K562 (cell line): Measurements from ENCODE around the gene RPP38. TPM values are rescaled to one million over a fixed set of nuclear protein-coding genes. Genes with fewer than 3 reads are reported as not detected.

ENCODE experiments used
- ATAC-seq: fragments of 200-7000 bp; cut with Tn5 transposase; 3 replicates; pipeline ENCODE4 v1.9.1; 2020; ENCODE audit warnings: moderate library complexity
- Bru-seq: library from RNA; stranded (reverse); fragments of 400-500 nt; gene quantifications from one replicate; lab custom pipeline; 2021; lab: Mats Ljungman, UMichigan
- BruChase-seq, 2 experiments: library from RNA; stranded (reverse); fragments of 400-500 nt; gene quantifications; one replicate each; lab custom pipeline; 2021; lab: Mats Ljungman, UMichigan
- BruUV-seq: library from RNA; stranded (reverse); fragments of 400-500 nt; replicated peaks from 2 replicates; lab custom pipeline; 2021; lab: Mats Ljungman, UMichigan
- CTCF ChIA-PET: fragments of 300-600 bp; formaldehyde crosslinking; extraction: SDS; loops from one replicate; lab custom pipeline; 2021; ENCODE audit warnings: low intra/inter-chr PET ratio; lab: Yijun Ruan, JAX
- POLR2A ChIA-PET: fragments of 300-600, 350-650 bp; sonication (Branson Sonifier 250); formaldehyde crosslinking; extraction: SDS; loops from one replicate; lab custom pipeline; 2021; ENCODE audit warnings: antibody characterized with exemption, inconsistent platforms; lab: Yijun Ruan, JAX
- DNase-seq, 4 experiments: peaks; one replicate each; pipeline versions ENCODE4 v3.0.0 to v3.0.0-alpha.2; 2011 to 2018; ENCODE audit warnings: low spot score in 3 of 4, mixed read lengths in 3 of 4; ENCODE audit errors: extremely low read depth in 1 of 4
- FAIRE-seq: peaks from 2 replicates; lab custom pipeline; 2011; peaks lifted over from hg19 to GRCh38; lab: Jason Lieb, UNC
- H2AFZ ChIP-seq: 2 replicates; pipeline ENCODE4 v1.6.0; 2011; ENCODE audit warnings: low read depth, low read length, control low read depth, inconsistent platforms
- H3K27ac ChIP-seq: fragments of 200-600 bp; 3 replicates; pipeline ENCODE4 v1.8.0; 2011; ENCODE audit warnings: low read depth, mild to moderate bottlenecking, control low read depth, inconsistent platforms, low read length, moderate library complexity, mixed read lengths; ENCODE audit errors: extremely low read depth
- H3K27me3 ChIP-seq, 2 experiments: fragments of 300-600 bp in 1 of 2; 2 replicates in 1 of 2; 3 replicates in 1 of 2; pipeline versions ENCODE4 v1.6.0 to v1.8.0; 2011; ENCODE audit warnings: inconsistent platforms in 2 of 2, low read length in 2 of 2, mild to moderate bottlenecking in 1 of 2, mixed read lengths in 1 of 2, moderate library complexity in 1 of 2; ENCODE audit not compliant: control insufficient read depth in 2 of 2, insufficient read depth in 2 of 2
- H3K36me3 ChIP-seq: fragments of 300-600 bp; 3 replicates; pipeline ENCODE4 v1.8.0; 2011; ENCODE audit warnings: mild to moderate bottlenecking, low read length, inconsistent platforms; ENCODE audit not compliant: control insufficient read depth, insufficient read depth
- H3K4me1 ChIP-seq, 2 experiments: fragments of 200-600 bp in 1 of 2; replicated peaks in 1 of 2; 2 replicates in 1 of 2; 3 replicates in 1 of 2; pipeline versions ENCODE4 v1.5.1 to v1.8.0; 2011; ENCODE audit warnings: inconsistent platforms in 2 of 2, low read length in 2 of 2, mild to moderate bottlenecking in 1 of 2, mixed read lengths in 1 of 2, moderate library complexity in 1 of 2; ENCODE audit not compliant: control insufficient read depth in 2 of 2, insufficient read depth in 2 of 2
- H3K4me2 ChIP-seq: 2 replicates; pipeline ENCODE4 v1.6.1; 2011; ENCODE audit warnings: low read length, control low read depth, inconsistent platforms, mixed read lengths; ENCODE audit not compliant: insufficient read depth
- H3K4me3 ChIP-seq: fragments of 200-600 bp; sonication (generic), shearing (Covaris generic); 2 replicates; pipeline ENCODE4 v1.5.1; 2016; ENCODE audit warnings: control low read depth, inconsistent platforms
- H3K79me2 ChIP-seq: fragments of 200-600 bp; 3 replicates; pipeline ENCODE4 v1.8.0; 2011; ENCODE audit warnings: low read length, inconsistent platforms; ENCODE audit not compliant: control insufficient read depth, insufficient read depth
- H3K9ac ChIP-seq, 2 experiments: 2 replicates each; pipeline versions ENCODE4 v1.6.0 to v1.6.1; 2011; ENCODE audit warnings: low read depth in 2 of 2, low read length in 2 of 2, control low read depth in 1 of 2, inconsistent platforms in 1 of 2, mild to moderate bottlenecking in 1 of 2, mixed read lengths in 1 of 2; ENCODE audit not compliant: insufficient read depth in 1 of 2
- H3K9me1 ChIP-seq: one replicate; pipeline ENCODE4 v1.6.0; 2011; ENCODE audit warnings: inconsistent platforms, mild to moderate bottlenecking, low read length, moderate library complexity; ENCODE audit not compliant: control insufficient read depth, insufficient read depth
- H3K9me3 ChIP-seq: replicated peaks from 2 replicates; pipeline ENCODE4 v1.5.1; 2011; ENCODE audit warnings: low read depth, low read length, inconsistent platforms; ENCODE audit not compliant: control insufficient read depth, insufficient read depth
- H4K20me1 ChIP-seq: replicated peaks from 2 replicates; pipeline ENCODE4 v1.6.1; 2011; ENCODE audit warnings: low read length, inconsistent platforms, mixed read lengths; ENCODE audit not compliant: control insufficient read depth, insufficient read depth
- CEBPG ChIP-seq, 3 experiments: fragments of 200-800 bp in 1 of 3; sonication (Bioruptor generic) in 1 of 3; sonication (generic) in 1 of 3; formaldehyde crosslinking in 1 of 3; IDR thresholded peaks in 2 of 3; conservative IDR thresholded peaks in 1 of 3; 2 replicates each; pipeline versions ENCODE4 v1.6.1 to v1.8.0; 2016 to 2022; ENCODE audit warnings: missing compliant biosample characterization in 2 of 3, missing genetic modification characterization in 2 of 3, mild to moderate bottlenecking in 1 of 3, missing genetic modification reagents in 1 of 3
- CHD2 ChIP-seq: IDR thresholded peaks from 2 replicates; pipeline ENCODE4 v1.6.1; 2011; ENCODE audit warnings: low read depth, low read length
- FUS ChIP-seq: fragments of 200-400 bp; formaldehyde crosslinking; optimal IDR thresholded peaks from 2 replicates; pipeline ENCODE3; 2017; ENCODE audit warnings: low read depth, low read length
- MTA3 ChIP-seq: fragments of 450-650 bp; formaldehyde crosslinking; IDR thresholded peaks from 2 replicates; pipeline ENCODE4 v1.6.1; 2017; ENCODE audit warnings: mild to moderate bottlenecking, borderline replicate concordance
- SIN3B ChIP-seq: fragments of 450-650 bp; IDR thresholded peaks from 2 replicates; pipeline ENCODE4 v1.6.1; 2017; ENCODE audit warnings: low read depth, mild to moderate bottlenecking, moderate library complexity
- WGBS: fragments of 100-300 bp; shearing (Covaris generic); methylation state at CpG from one replicate; pipeline ENCODE4 v1.1.6; 2016; ENCODE audit warnings: low coverage, mixed read lengths; ENCODE audit not compliant: insufficient coverage; ENCODE audit errors: missing lambda C conversion rate; 5-methylcytosine and 5-hydroxymethylcytosine counted together
- in situ Hi-C: fragments of 300-500 bp; cut with MboI; formaldehyde crosslinking; loops from 4 replicates; pipeline ENCODE4 v1.15.0; 2018; ENCODE audit warnings: inconsistent platforms, mixed read lengths
- intact Hi-C: fragments of 100-400 bp; cut with micrococcal nuclease; formaldehyde crosslinking; loops from 2 replicates; pipeline ENCODE4 v1.14.2; 2022
- long read RNA-seq, 3 experiments: library from polyadenylated mRNA in 2 of 3; library from RNA in 1 of 3; unstranded in 2 of 3; stranded (forward) in 1 of 3; transcript quantifications; one replicate each; pipeline ENCODE4 v2.0.0, GENCODE V29; 2019 to 2022
- polyA minus RNA-seq, 3 experiments: library from RNA; depleted of rRNA, polyadenylated mRNA; stranded (reverse); fragments of >200 nt; gene quantifications; 2 replicates each; pipeline ENCODE4 v1.2.3, GENCODE V29; 2011
- polyA plus RNA-seq, 8 experiments: library from polyadenylated mRNA; depleted of rRNA in 4 of 8; stranded (reverse) in 5 of 8; unstranded in 3 of 8; fragments of >200 nt; fragmentation: Nextera tagmentation in 2 of 8; fragmentation: Illumina TruSeq in 1 of 8; extraction: Ambion mirVana in 2 of 8; extraction: Trizol in 1 of 8; gene quantifications; 2 replicates each; pipeline versions ENCODE4 v1.2.1 to v1.2.3, GENCODE V29; 2011 to 2014; ENCODE audit warnings: inconsistent platforms in 1 of 8, missing spikeins in 1 of 8
- total RNA-seq, 7 experiments: library from RNA; depleted of rRNA in 6 of 7; stranded (reverse); fragments of >200 nt in 6 of 7; fragmentation: Illumina TruSeq in 2 of 7; extraction: Trizol in 2 of 7; gene quantifications; 2 replicates each; pipeline versions ENCODE4 v1.2.1 to v1.2.3, GENCODE V29; 2011 to 2021; ENCODE audit warnings: low replicate concordance in 1 of 7
- TF ChIP-seq, protein P1 (sequence below), 3 experiments: IDR thresholded peaks in 2 of 3; conservative IDR thresholded peaks in 1 of 3; 2 replicates each; pipeline ENCODE4 v1.5.1; 2011 to 2012; ENCODE audit warnings: low read length in 3 of 3, mild to moderate bottlenecking in 3 of 3, control low read depth in 2 of 3, improper control_type of control experiment in 1 of 3, inconsistent platforms in 1 of 3, low read depth in 1 of 3, mixed read lengths in 1 of 3, moderate library complexity in 1 of 3; ENCODE audit not compliant: insufficient read depth in 2 of 3
- TF ChIP-seq, protein P2 (sequence below): sonication (generic); formaldehyde crosslinking; IDR thresholded peaks from 2 replicates; pipeline ENCODE4 v1.8.0; 2022; ENCODE audit warnings: missing genetic modification reagents, mild to moderate bottlenecking, moderate library complexity, borderline replicate concordance

RPP38 gene, protein sequence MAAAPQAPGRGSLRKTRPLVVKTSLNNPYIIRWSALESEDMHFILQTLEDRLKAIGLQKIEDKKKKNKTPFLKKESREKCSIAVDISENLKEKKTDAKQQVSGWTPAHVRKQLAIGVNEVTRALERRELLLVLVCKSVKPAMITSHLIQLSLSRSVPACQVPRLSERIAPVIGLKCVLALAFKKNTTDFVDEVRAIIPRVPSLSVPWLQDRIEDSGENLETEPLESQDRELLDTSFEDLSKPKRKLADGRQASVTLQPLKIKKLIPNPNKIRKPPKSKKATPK
- 24.7 and 30.0 TPM in 2 replicates for total RNA-seq (2011; cell fraction: chromatin; rRNA removed; ENCODE audit: low replicate concordance)
- total RNA-seq (2011; cell fraction: nucleolus; rRNA removed) = 21.5 and 24.6 TPM in 2 replicates
- 18.0 and 21.1 TPM in 2 replicates for total RNA-seq (2011; cell fraction: nucleoplasm; rRNA removed)
- 27.8 and 30.9 TPM in 2 replicates for total RNA-seq (2014; rRNA removed)
- 31.7 and 34.5 TPM in 2 replicates for total RNA-seq (2014; rRNA removed; fragmentation: Illumina TruSeq; extraction: Trizol)
- 32.6 and 33.8 TPM in 2 replicates for total RNA-seq (2015; rRNA removed; fragmentation: Illumina TruSeq; extraction: Trizol)
- total RNA-seq (2021) = 26.3 and 26.9 TPM in 2 replicates
- polyA plus RNA-seq (2011; rRNA removed) = 30.3 and 39.4 TPM in 2 replicates
- polyA plus RNA-seq (2011; cell fraction: cytosol; rRNA removed) = 23.7 and 30.8 TPM in 2 replicates
- 17.3 and 18.1 TPM in 2 replicates for polyA plus RNA-seq (2011; cell fraction: nucleus; rRNA removed)
- 25.0 and 27.7 TPM in 2 replicates for polyA plus RNA-seq (2012)
- polyA plus RNA-seq (2014; fragmentation: Illumina TruSeq; extraction: Trizol) = 48.6 and 58.6 TPM in 2 replicates
- 10 to 100 TPM; 33.5 to 38.6 TPM for polyA plus RNA-seq (2014; fragmentation: Nextera tagmentation; extraction: Ambion mirVana)
- polyA plus RNA-seq (2014; rRNA removed) = 35.5 and 36.3 TPM in 2 replicates
- polyA minus RNA-seq (2011; rRNA and poly(A)+ RNA removed) = 28.2 and 32.6 TPM in 2 replicates
- polyA minus RNA-seq (2011; cell fraction: cytosol; rRNA and poly(A)+ RNA removed) = 9.7 and 14.4 TPM in 2 replicates
- polyA minus RNA-seq (2011; cell fraction: nucleus; rRNA and poly(A)+ RNA removed) = 10.1 and 11.6 TPM in 2 replicates
- Bru-seq, nascent RNA = percentile 88 among the genes with signal in this experiment
- percentile 74 among the genes with signal in this experiment for BruChase-seq, experiment 1, labeled RNA remaining after a 2-hour chase
- percentile 73 among the genes with signal in this experiment for BruChase-seq, experiment 2, labeled RNA remaining after a 6-hour chase
- long read RNA-seq, experiment 1, transcript RPP38-203 (2 exons, 1,030 nt) = minor isoform, 18 of 114 reads
- long read RNA-seq, experiment 1, transcript RPP38-201 (3 exons, 1,457 nt) = major isoform, 29 of 114 reads
- long read RNA-seq, experiment 1, transcript RPP38-207 (2 exons, 1,537 nt) = minor isoform, 15 of 114 reads
- long read RNA-seq, experiment 1, transcript RPP38-204 (3 exons, 1,296 nt) = minor isoform, 21 of 114 reads
- long read RNA-seq, experiment 1, partial matches to known transcripts = 0 of 114 reads
- long read RNA-seq, experiment 1, other reads (novel, unspliced or antisense) = 31 of 114 reads
- long read RNA-seq, experiment 2, transcript RPP38-204 (3 exons, 1,296 nt) = minor isoform, 8 of 60 reads
- long read RNA-seq, experiment 2, transcript RPP38-203 (2 exons, 1,030 nt) = minor isoform, 5 of 60 reads
- long read RNA-seq, experiment 2, transcript RPP38-201 (3 exons, 1,457 nt) = major isoform, 13 of 60 reads
- long read RNA-seq, experiment 2, transcript RPP38-207 (2 exons, 1,537 nt) = minor isoform, 12 of 60 reads
- long read RNA-seq, experiment 2, partial matches to known transcripts = 10 of 60 reads
- long read RNA-seq, experiment 2, other reads (novel, unspliced or antisense) = 12 of 60 reads
- long read RNA-seq, experiment 3, transcript RPP38-207 (2 exons, 1,537 nt) = major isoform, 18 of 53 reads
- long read RNA-seq, experiment 3, transcript RPP38-204 (3 exons, 1,296 nt) = minor isoform, 6 of 53 reads
- long read RNA-seq, experiment 3, transcript RPP38-201 (3 exons, 1,457 nt) = minor isoform, 12 of 53 reads
- long read RNA-seq, experiment 3, transcript RPP38-203 (2 exons, 1,030 nt) = minor isoform, 13 of 53 reads
- long read RNA-seq, experiment 3, partial matches to known transcripts = 0 of 53 reads
- long read RNA-seq, experiment 3, other reads (novel, unspliced or antisense) = 4 of 53 reads

DNA sequence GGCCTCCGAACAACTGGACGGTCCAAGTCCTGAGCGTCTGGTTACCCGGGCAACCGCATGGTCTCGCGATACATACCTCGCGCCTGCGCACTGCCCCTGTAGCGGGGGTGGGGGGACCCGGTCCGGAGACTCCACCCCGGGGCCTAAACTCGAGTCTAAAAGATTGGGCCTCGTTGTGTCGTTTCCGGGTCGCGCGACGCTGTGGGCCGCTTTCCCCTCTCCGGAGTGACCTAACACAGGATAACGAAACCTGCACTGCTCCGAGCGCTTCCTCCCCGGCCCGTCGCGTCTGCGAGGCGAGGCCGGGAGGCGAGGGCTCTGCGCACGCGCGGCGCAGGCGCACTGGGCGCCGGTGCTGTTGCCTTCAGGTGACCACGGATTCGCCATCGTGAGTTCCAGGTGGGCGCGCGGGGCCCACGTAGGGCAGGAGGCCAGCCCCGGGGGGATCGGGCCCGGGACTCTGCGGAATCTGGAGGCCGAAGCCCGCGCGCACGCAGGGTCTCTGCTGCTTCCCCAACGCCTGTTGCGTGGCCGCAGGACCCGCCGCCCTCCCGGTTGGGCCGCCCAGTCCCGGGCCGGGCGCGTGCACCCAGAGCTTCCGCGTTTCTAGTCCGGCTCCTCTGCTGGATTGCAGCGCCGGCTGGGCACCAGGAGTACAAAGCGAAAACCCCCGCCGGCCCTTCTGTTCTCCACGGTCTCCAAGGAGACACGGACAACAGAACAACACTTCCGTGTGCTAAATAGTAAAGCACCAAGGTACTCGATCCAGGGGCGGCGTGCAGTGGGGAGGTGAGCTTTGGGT lies at the start of gene RPP38:
Gene RPP38, plus strand, starts transcription at position 345 of the 802 bp plus-strand sequence. CDS start 5,960 bp downstream, outside the sequence.
- H3K4me2 ChIP-seq = peak within 1 kb of the TSS; percentile 97
- in situ Hi-C loops (no loop called here), intact Hi-C loops (no loop called here)
- no TSS peak for BruUV-seq
- WGBS = under 1% methylated on average over 61 of the region's 84 CpGs
- H3K9ac ChIP-seq = peak within 1 kb of the TSS; percentile 84 to 96
- H3K9me3 ChIP-seq = no peaks in the 10 kb centered on the region
- H3K4me1 ChIP-seq = peaks cover 11 to 26% of the 10 kb centered on the region in 2 experiments; a peak in 4 of 5 replicates
- peaks cover 5 to 9% of the 10 kb centered on the region in 2 experiments; a peak in 2 of 5 replicates for H3K27me3 ChIP-seq
- peak; percentile 72 for FAIRE-seq
- ChIA-PET CTCF (no interaction called here), POLR2A (interaction anchor here (0.6 kb wide), 2 partner anchors 1046 to 1716 kb away, joined by 3 to 7 read pairs; no protein-coding TSS in a partner anchor)
- peak within 1 kb of the TSS; percentile 98 for H2AFZ ChIP-seq
- peak within 1 kb of the TSS; percentile 95 for H3K4me3 ChIP-seq
- no peaks in the 10 kb centered on the region for H3K9me1 ChIP-seq
- H3K27ac ChIP-seq = peak within 1 kb of the TSS; percentile 98
- peaks cover 31% of the 10 kb centered on the region for H3K36me3 ChIP-seq
- DNase-seq = peak; percentile 96 to 99 (median 98)
- peak; percentile 91 for ATAC-seq
- H3K79me2 ChIP-seq = peaks cover 49% of the 10 kb centered on the region
- H4K20me1 ChIP-seq = peaks cover 9% of the 10 kb centered on the region; the same call in 1 of the 2 replicates
- TF ChIP-seq CHD2 (peak; percentile 94), CEBPG (CRISPR knock-in tag; IDR thresholded peaks at IDR 0.05) (no peak; the same call in 1 of the 2 replicates), CEBPG (tag; conservative IDR thresholded peaks at IDR 0.05 in 1 of 2, IDR thresholded peaks at IDR 0.05 in 1 of 2) (0 out of 4 replicates have a peak, but pooled peaks of 1 of the 2 experiments have one; percentile 18), MTA3 (peak; percentile 82; the same call in 1 of the 2 replicates), SIN3B (peak; percentile 71; the same call in 1 of the 2 replicates), FUS (peak; percentile 58)
- TF ChIP-seq, protein P1, sequence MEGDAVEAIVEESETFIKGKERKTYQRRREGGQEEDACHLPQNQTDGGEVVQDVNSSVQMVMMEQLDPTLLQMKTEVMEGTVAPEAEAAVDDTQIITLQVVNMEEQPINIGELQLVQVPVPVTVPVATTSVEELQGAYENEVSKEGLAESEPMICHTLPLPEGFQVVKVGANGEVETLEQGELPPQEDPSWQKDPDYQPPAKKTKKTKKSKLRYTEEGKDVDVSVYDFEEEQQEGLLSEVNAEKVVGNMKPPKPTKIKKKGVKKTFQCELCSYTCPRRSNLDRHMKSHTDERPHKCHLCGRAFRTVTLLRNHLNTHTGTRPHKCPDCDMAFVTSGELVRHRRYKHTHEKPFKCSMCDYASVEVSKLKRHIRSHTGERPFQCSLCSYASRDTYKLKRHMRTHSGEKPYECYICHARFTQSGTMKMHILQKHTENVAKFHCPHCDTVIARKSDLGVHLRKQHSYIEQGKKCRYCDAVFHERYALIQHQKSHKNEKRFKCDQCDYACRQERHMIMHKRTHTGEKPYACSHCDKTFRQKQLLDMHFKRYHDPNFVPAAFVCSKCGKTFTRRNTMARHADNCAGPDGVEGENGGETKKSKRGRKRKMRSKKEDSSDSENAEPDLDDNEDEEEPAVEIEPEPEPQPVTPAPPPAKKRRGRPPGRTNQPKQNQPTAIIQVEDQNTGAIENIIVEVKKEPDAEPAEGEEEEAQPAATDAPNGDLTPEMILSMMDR (IDR thresholded peaks at IDR 0.05 in 2 of 3, conservative IDR thresholded peaks at IDR 0.05 in 1 of 3; ENCODE audit: insufficient read depth in 2 of 3, low read depth in 1 of 3, low read length in 3 of 3) = 0 out of 6 replicates have a peak, but pooled peaks of 1 of the 3 experiments have one; percentile 2
- TF ChIP-seq, protein P2, sequence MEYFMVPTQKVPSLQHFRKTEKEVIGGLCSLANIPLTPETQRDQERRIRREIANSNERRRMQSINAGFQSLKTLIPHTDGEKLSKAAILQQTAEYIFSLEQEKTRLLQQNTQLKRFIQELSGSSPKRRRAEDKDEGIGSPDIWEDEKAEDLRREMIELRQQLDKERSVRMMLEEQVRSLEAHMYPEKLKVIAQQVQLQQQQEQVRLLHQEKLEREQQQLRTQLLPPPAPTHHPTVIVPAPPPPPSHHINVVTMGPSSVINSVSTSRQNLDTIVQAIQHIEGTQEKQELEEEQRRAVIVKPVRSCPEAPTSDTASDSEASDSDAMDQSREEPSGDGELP (CRISPR knock-in tag) = peak; percentile 82
